NCI-H2196 treated with DMSO at 0.1 percent for 48 hours (cell line): Measurements from ENCODE around the gene VWA8.
"Not testable (repeated sequence)": the region's sequence is repeated elsewhere in the genome, so short reads cannot be mapped to it uniquely, and the experiment has no call there.

Source experiments
- DNase-seq: peaks from one replicate; lab custom pipeline; 2025; ENCODE audit not compliant: unreplicated experiment; lab: John Stamatoyannopoulos, UW

The VWA8 gene

GRCh38 chr13:41859565-41859964 is 101.3 kb downstream of the VWA8 start:
- no peak for DNase-seq

GRCh38 chr13:41858780-41859179 is 102.1 kb downstream of the VWA8 start:
- DNase-seq = no peak

GRCh38 chr13:41854758-41855157 is 106.2 kb downstream of the VWA8 start:
- no peak for DNase-seq

DNA sequence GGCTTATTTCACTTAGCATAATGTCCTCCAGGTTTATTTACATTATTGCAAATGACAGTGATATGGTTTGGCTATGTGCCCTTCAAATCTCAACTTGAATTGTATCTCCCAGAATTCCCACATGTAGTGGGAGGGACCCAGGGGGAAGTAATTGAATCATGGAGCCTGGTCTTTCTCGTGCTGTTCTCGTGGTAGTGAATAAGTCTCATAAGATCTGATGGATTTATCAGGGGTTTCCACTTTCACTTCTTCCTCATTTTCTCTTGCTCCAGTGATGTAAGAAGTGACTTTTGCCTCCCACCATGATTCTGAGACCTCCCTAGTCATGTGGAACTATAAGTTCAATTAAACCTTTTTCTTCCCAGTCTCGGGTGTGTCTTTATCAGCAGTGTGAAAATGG is 109.6 kb downstream of the VWA8 start:
- DNase-seq = no peak

DNA sequence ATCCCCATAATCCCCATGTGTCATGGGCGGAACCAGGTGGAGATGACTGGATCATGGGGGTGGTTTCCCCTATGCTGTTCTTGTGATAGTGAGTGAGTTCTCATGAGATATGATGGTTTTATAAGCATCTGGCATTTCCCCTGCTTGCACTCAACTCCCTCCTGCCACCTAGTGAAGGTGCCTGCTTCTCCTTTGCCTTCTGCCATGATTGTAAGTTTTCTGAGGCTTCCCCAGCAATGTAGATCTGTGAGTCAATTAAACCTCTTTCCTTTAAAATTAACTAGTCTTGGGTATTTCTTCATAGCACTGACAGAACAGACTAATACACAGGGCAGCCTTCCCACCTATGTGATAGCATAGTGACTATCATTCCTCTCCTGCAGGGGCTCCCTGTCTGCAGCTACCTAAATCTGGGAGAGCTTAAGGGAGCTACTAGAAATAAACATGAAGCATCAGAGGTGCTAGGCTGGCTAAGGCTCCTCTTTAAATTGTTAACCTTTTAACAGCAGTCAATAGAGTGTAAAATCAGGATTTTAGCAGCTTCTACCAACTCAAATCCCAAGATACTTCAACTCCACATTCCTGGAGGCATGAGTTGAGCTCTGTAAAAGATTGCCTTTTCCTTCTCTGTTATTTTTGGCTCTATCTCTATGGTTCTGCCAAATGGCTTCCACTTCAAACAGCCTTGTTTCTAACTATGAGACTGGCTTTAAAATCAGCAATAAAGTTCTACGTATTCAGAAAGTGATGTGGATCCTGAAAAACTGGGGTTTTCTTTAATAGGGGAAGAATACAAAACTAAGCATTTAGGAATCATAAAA is 112.3 kb downstream of the VWA8 start:
- DNase-seq = no peak

DNA sequence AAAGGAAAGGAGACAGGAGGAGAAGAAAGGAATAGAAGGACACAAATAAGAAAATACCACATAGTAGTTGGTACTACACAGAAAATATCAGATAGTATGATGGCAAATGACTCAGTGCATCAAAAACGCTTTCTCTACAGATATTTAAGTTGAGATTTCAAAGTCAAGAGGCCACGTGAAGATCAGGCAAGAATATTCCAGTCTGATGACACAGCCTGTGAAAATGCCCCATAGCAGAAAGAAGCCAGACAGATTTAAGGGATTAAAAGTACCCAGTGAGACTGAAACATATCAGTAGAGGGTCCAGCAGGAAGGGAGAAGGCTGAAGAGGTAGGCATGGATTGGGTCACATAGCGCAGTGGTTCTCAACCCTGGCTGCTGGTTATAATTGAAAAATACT is 113.7 kb downstream of the VWA8 start:
- no peak for DNase-seq

DNA sequence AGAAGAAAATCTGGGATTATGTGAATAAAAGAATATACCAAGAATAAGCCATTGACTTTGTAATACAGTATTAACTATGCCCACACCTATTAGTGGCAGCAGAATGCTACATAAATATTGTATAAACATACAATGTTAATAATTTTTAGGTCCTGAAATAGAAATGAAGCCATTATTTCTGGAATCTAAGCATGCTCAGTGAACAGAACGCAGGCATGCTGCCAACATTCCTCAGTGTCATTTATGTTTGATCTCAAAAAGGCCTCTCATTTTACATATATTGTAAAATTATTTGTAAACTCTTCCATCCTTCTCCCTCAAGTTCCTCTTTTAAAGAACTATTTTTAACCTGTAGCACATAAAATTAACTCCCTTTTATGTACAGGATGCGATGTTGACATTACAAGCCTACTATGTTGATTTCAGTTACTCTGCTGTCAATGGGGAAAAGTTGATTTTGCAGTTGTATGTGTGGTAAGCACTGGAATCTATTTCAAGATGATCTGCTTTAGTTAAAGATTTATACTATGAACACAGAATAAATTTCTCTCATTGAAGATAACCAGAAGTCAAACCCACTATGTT is 118.8 kb downstream of the VWA8 start:
- no peak for DNase-seq

DNA sequence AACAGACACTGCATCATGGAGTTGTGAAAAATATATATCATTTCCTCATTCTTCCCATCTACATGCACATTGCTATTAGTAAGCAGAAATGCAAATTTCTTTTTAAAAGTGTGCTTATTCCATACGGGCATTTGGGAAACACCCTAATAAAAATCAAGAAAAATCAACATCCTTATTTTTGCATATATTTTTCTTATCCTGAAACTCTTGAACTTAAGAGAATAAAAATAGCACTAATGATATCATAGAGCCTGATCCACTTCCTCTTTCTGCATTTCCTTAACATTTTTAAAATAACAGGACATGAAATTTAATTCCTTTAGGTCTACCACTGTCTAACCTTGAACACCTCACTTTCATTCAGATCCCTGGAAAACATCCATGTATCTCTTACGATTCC is 123.3 kb downstream of the VWA8 start:
- no peak for DNase-seq

DNA sequence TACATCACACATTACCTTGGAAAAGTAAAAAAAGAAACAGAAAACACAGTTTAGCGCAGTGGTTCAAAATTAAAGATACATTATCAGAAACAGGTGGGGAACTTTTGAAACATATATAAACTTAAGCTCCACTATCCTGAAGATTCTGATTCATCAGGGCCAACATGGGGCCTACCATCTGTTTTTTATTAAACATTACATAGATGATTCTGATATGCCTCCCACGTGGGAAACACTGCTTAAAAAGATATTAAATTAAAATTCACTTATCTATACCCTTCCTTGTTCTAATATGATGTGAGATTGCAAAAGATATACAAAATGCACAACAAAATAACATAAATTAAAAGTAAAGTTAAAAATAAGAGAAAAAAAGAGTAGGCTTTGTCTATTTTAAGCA is 125.0 kb downstream of the VWA8 start:
- DNase-seq = no peak

DNA sequence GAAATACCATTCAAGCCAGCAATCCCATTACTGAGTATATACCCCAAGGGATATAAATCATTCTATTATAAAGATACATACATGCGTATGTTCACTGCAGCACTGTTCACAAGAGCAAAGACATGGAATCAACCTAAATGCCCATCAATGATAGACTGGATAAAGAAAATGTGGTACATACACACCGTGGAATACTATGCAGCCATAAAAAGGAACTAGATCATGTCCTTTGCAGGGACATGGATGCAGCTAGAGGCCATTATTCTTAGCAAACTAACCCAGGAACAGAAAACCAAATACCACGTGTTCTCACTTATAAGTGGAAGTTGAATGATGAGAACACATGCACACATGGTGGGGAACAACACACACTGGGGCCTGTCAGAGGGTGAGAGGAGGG is 126.2 kb downstream of the VWA8 start:
- not testable (repeated sequence) for DNase-seq

- DNase-seq = no peak
Measured at GRCh38 chr13:41833831-41834230, 127.1 kb downstream of the VWA8 start.

DNA sequence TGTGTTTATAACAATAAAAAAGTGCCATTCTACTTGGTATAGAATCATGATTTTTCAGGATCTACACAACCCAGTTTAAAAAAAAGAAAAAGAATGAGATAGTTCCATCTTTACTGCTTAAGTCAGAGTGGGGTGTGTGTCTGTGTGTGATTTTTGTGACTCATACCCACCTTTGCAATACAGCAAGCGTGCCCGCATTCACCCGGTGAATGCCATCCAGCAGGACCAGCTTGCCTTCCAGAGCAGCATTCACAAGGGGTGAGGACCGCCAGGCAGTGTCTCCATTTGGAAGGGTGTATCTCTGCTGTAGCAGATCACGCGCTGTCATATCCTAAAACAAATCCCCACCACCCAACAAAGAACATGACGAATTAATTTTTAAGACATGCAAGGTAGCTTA is 127.7 kb downstream of the VWA8 start:
- no peak for DNase-seq

- DNase-seq = no peak
Measured at GRCh38 chr13:41827507-41828213, 133.2 kb downstream of the VWA8 start.

- DNase-seq = no peak
Measured at GRCh38 chr13:41825691-41826090, 135.2 kb downstream of the VWA8 start.

GRCh38 chr13:41823476-41823875 is 137.4 kb downstream of the VWA8 start:
- DNase-seq = no peak

GRCh38 chr13:41822560-41822959 is 138.3 kb downstream of the VWA8 start:
- no peak for DNase-seq

DNA sequence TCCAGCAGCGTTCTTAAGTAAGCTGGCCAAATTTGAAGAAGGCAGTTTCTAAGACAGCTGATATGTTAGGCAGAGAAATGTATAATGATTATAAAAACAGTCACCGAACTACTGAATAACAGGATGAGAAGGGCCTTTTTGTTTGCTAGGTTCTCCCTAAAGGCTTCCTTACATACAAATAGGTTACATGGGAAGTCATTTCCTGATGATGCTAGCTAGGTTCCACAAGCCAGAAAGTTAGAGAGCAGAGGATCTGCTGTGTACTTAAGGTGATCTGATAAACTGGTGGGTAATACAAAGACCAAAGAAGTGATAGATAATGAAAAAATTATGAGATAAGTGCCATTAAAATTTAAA is 139.7 kb downstream of the VWA8 start:
- no peak for DNase-seq

- no peak for DNase-seq
Measured at GRCh38 chr13:41820581-41821237, 140.2 kb downstream of the VWA8 start.

GRCh38 chr13:41816057-41816456 is 144.9 kb downstream of the VWA8 start:
- DNase-seq = no peak

- DNase-seq = no peak
Measured at GRCh38 chr13:41813426-41813825, 147.5 kb downstream of the VWA8 start.

- DNase-seq = no peak
Measured at GRCh38 chr13:41812851-41813250, 148.1 kb downstream of the VWA8 start.

- no peak for DNase-seq
Measured at GRCh38 chr13:41812237-41812636, 148.7 kb downstream of the VWA8 start.
